Activated CD8-positive, alpha-beta T cell treated with anti-CD3 and anti-CD28 coated beads, Interleukin-2, amount 10 ng/mL, durations not matched to agents 7 days and 5 days (primary cell): ENCODE measurements around the gene CTNNBIP1. TPM values are rescaled to one million over a fixed set of nuclear protein-coding genes. Genes with fewer than 3 reads are reported as not detected.

ENCODE experiments used
- ATAC-seq: fragments of 150-1000 bp; cut with Tn5 transposase; one replicate; pipeline ENCODE4 v1.10.0; 2021; ENCODE audit warnings: moderate library complexity
- CTCF ChIA-PET: fragments of 350-600 bp; sonication (Branson Sonifier 250); formaldehyde crosslinking; loops from one replicate; lab custom pipeline; 2021; ENCODE audit warnings: antibody characterized with exemption; lab: Charles Lee
- POLR2A ChIA-PET: fragments of 350-600 bp; sonication (Branson Sonifier 250); formaldehyde crosslinking; loops from one replicate; lab custom pipeline; 2021; ENCODE audit warnings: antibody characterized with exemption; lab: Charles Lee
- DNase-seq: peaks from one replicate; pipeline ENCODE4 v3.0.0-alpha.2; 2020
- H3K27ac Mint-ChIP-seq: one replicate; pipeline ENCODE4 v1.8.0; 2021; ENCODE audit warnings: mild to moderate bottlenecking, mixed read lengths
- H3K27me3 Mint-ChIP-seq: one replicate; pipeline ENCODE4 v1.8.0; 2021; ENCODE audit warnings: low read depth, mixed read lengths
- H3K36me3 Mint-ChIP-seq: one replicate; pipeline ENCODE4 v1.8.0; 2021; ENCODE audit warnings: low read depth, mixed read lengths
- H3K4me1 Mint-ChIP-seq: one replicate; pipeline ENCODE4 v1.8.0; 2021; ENCODE audit warnings: low read depth, mixed read lengths
- H3K4me3 Mint-ChIP-seq: one replicate; pipeline ENCODE4 v1.8.0; 2021; ENCODE audit warnings: mild to moderate bottlenecking, mixed read lengths
- H3K9me3 Mint-ChIP-seq: one replicate; pipeline ENCODE4 v1.8.0; 2022; ENCODE audit warnings: mixed read lengths; ENCODE audit not compliant: insufficient read depth
- total RNA-seq, 2 experiments: library from RNA; stranded (reverse); gene quantifications; one replicate each; pipeline ENCODE4 v1.2.3, GENCODE V29; 2021

CTNNBIP1 gene
- total RNA-seq, 2 experiments from 2014 or later: 18.2 to 23.6 TPM

DNA sequence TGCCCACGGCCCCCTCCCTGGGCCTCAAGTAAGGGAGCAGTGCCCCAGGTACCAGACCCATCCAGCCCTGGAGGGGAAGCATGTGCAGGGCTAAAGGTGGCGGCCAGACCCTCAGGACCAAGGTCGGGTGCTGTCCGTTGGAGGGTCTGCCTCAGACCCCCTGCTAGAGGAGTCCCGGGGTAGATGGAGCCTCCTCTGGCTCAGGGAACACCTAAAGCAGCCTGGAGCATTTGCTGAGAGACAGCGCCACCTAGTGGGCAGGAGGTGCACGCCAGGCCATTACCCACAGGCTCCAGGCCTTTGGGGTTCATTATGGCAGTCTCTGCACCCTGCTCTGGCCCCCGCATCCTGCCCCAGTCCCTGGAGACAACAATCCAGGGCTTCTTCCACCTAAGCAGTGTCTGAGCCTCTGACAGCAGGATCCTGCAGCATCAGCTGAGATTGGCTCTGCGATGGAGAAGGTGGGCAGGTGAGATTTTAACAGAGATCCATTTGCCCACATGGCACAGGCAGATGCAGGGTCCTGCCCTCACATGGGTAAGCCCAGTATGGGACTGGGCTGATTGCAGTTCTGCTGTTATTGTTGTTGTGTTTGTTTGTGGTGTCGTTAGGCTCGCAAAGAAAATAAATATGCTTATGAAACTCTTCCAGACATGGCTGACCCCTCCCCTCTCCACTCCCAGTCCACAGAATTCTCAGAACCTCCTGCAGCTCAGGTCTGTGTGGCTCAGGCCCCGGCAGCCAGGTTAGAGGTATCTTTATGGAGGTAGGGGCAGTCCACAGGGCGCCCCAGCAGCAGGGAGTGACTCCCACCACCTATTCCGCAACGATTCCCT is 42.4 kb downstream of the CTNNBIP1 start:
- no peaks in the 10 kb centered on the region for H3K36me3 Mint-ChIP-seq
- no peaks in the 10 kb centered on the region for H3K27me3 Mint-ChIP-seq
- POLR2A ChIA-PET: interaction anchor here (1.2 kb wide), 1 partner anchor 55 kb away, joined by 4 read pairs; no protein-coding TSS in a partner anchor
- DNase-seq (peak; percentile 92), ATAC-seq (peak; percentile 97)
- H3K27ac Mint-ChIP-seq: no peak overlapping the region
- H3K4me3 Mint-ChIP-seq: no peak overlapping the region
- peaks cover 14% of the 10 kb centered on the region for H3K4me1 Mint-ChIP-seq
- H3K9me3 Mint-ChIP-seq: no peaks in the 10 kb centered on the region
- CTCF ChIA-PET: interaction anchor here (0.7 to 17.0 kb wide), 21 partner anchors 8 to 252 kb away, joined by 3 to 264 read pairs (median 3); partner anchors contain the start of genes LZIC and NMNAT1

DNA sequence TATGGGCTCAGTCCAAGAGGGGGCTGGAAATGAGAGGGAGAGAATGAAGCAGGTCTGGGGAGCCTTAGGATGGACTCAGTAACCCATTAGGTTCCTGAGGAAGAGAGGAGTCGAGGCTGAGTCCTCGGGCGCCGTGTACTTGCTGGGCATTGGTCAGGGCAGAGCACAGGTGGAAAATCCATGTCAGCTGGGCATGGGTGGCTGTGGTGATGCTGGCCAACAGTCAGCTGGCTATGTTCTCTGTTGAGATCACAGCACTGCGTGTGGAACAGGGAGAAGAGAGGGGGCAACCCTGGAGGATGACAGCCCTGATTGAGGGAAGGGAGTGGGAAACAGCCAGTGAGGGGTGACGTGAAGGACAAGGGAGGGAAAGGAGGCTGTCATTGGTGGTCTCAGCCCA is 43.2 kb downstream of the CTNNBIP1 start:
- Mint-ChIP-seq H3K27ac (no peak overlapping the region), H3K36me3 (no peaks in the 10 kb centered on the region), H3K4me3 (no peak overlapping the region), H3K9me3 (no peaks in the 10 kb centered on the region), H3K27me3 (no peaks in the 10 kb centered on the region), H3K4me1 (peaks cover 14% of the 10 kb centered on the region)
- no peak for DNase-seq
- ChIA-PET POLR2A (no interaction called here), CTCF (interaction anchor here (0.8 to 17.0 kb wide), 5 partner anchors 81 to 251 kb away, joined by 3 to 264 read pairs (median 5); no protein-coding TSS in a partner anchor)
- no peak for ATAC-seq

DNA sequence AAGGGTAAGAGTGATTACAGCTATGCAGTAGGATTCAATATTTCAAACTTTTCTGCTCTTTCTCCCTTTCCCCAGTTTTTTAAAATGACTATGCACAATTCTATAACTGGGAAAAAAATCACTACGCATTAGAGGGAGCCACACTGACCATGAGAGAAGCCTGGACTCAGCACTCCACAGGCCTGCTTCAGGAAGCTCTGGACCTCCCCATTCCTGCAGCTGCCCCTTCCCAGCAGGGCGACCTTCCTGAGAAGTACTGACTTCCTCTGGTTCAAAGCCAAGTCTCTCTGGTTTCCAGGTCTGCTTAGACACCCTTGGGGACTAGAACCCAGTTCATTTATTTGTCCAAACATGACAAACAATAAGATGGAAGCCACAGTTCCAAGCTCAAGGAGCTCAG is 44.3 kb downstream of the CTNNBIP1 start:
- Mint-ChIP-seq H3K4me1 (peaks cover 13% of the 10 kb centered on the region), H3K27ac (peak overlapping the region; percentile 28), H3K4me3 (no peak overlapping the region), H3K9me3 (no peaks in the 10 kb centered on the region), H3K27me3 (no peaks in the 10 kb centered on the region), H3K36me3 (no peaks in the 10 kb centered on the region)
- CTCF ChIA-PET: interaction anchor here (0.7 to 17.0 kb wide), 7 partner anchors 10 to 292 kb away, joined by 3 to 264 read pairs (median 4); no protein-coding TSS in a partner anchor
- ATAC-seq: no peak
- no peak for DNase-seq
- POLR2A ChIA-PET: no interaction called here

- ChIA-PET POLR2A (interaction anchor here (1.2 kb wide), 1 partner anchor 1606 kb away, joined by 3 read pairs; no protein-coding TSS in a partner anchor), CTCF (interaction anchor here (1.0 to 17.0 kb wide), 3 partner anchors 10 to 237 kb away, joined by 3 to 264 read pairs (median 3); no protein-coding TSS in a partner anchor)
- peaks cover 3% of the 10 kb centered on the region for H3K36me3 Mint-ChIP-seq
- no peak overlapping the region for H3K27ac Mint-ChIP-seq
- no peak overlapping the region for H3K4me3 Mint-ChIP-seq
- ATAC-seq: no peak
- no peaks in the 10 kb centered on the region for H3K27me3 Mint-ChIP-seq
- peaks cover 20% of the 10 kb centered on the region for H3K4me1 Mint-ChIP-seq
- DNase-seq: no peak
- no peaks in the 10 kb centered on the region for H3K9me3 Mint-ChIP-seq
Measured at GRCh38 chr1:9863371-9863770, 46.7 kb downstream of the CTNNBIP1 start.

GRCh38 chr1:9861360-9861759 is 48.7 kb downstream of the CTNNBIP1 start:
- DNase-seq (no peak), ATAC-seq (peak; percentile 25)
- H3K9me3 Mint-ChIP-seq: no peaks in the 10 kb centered on the region
- H3K4me3 Mint-ChIP-seq: no peak overlapping the region
- ChIA-PET POLR2A (interaction anchor here (1.1 kb wide), 1 partner anchor 235 kb away, joined by 3 read pairs; no protein-coding TSS in a partner anchor), CTCF (interaction anchor here (0.8 to 17.0 kb wide), 7 partner anchors 13 to 246 kb away, joined by 3 to 264 read pairs (median 3); no protein-coding TSS in a partner anchor)
- H3K4me1 Mint-ChIP-seq: peaks cover 15% of the 10 kb centered on the region
- peaks cover 8% of the 10 kb centered on the region for H3K36me3 Mint-ChIP-seq
- no peaks in the 10 kb centered on the region for H3K27me3 Mint-ChIP-seq
- no peak overlapping the region for H3K27ac Mint-ChIP-seq

- ChIA-PET CTCF (interaction anchor here (0.8 to 17.0 kb wide), 6 partner anchors 61 to 245 kb away, joined by 3 to 264 read pairs (median 3); no protein-coding TSS in a partner anchor), POLR2A (no interaction called here)
Measured at GRCh38 chr1:9860887-9861286, 49.2 kb downstream of the CTNNBIP1 start.

GRCh38 chr1:9859281-9860014 is 50.6 kb downstream of the CTNNBIP1 start:
- Mint-ChIP-seq H3K9me3 (no peaks in the 10 kb centered on the region), H3K4me1 (peaks cover 15% of the 10 kb centered on the region), H3K27me3 (no peaks in the 10 kb centered on the region), H3K27ac (peak overlapping the region; percentile 53), H3K4me3 (no peak overlapping the region), H3K36me3 (peaks cover 11% of the 10 kb centered on the region)
- ChIA-PET POLR2A (no interaction called here), CTCF (interaction anchor here (0.7 to 17.0 kb wide), 5 partner anchors 9 to 232 kb away, joined by 3 to 264 read pairs (median 4); no protein-coding TSS in a partner anchor)
- DNase-seq: no peak
- ATAC-seq: no peak

More at GRCh38 chr1:9860887-9861286, 49.2 kb downstream of the CTNNBIP1 start:
- DNase-seq: no peak
- ATAC-seq: no peak
- Mint-ChIP-seq H3K36me3 (peaks cover 8% of the 10 kb centered on the region), H3K4me1 (peaks cover 15% of the 10 kb centered on the region), H3K4me3 (no peak overlapping the region), H3K27ac (no peak overlapping the region), H3K9me3 (no peaks in the 10 kb centered on the region), H3K27me3 (no peaks in the 10 kb centered on the region)

DNA sequence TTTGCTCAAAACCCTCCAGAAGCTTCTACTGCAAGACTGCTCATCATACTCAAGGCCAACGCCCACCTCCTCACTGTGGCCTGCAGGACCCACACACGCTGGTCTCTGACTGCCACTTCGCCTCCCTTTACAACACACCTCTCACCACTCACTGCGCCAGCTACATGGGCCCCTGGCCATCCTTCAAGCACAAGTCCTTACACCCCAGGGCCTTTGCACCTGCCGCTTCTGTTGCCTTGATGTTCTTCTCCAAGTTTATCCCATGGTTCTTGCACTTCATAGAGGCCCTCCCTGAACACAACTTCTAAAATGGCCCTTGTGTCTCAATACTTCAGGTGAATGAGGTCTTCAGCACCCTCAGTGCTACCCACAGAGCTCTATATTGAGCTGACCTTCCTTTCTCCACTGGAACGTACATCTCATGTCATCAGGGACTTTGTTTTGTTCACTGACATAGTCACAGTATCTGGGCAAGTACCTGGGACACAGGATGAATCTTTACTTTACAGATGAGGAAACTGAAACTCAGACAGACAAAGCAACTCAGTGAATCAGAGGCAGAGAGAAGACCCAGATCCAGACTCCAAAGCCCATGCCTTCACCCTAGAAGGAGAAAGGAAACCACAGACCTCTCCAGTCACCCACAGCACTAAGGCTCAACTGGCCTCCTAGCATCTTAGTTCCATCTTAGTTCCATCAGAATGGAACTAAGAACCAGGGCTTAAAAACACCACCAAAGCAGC is 51.6 kb downstream of the CTNNBIP1 start:
- peaks cover 9% of the 10 kb centered on the region for H3K9me3 Mint-ChIP-seq
- POLR2A ChIA-PET: no interaction called here
- ATAC-seq (no peak), DNase-seq (no peak)
- peaks cover 15% of the 10 kb centered on the region for H3K4me1 Mint-ChIP-seq
- no peak overlapping the region for H3K4me3 Mint-ChIP-seq
- H3K36me3 Mint-ChIP-seq: peaks cover 17% of the 10 kb centered on the region
- peak overlapping the region; percentile 53 for H3K27ac Mint-ChIP-seq
- CTCF ChIA-PET: interaction anchor here (17.0 kb wide), 1 partner anchor 73 kb away, joined by 264 read pairs; no protein-coding TSS in a partner anchor
- H3K27me3 Mint-ChIP-seq: no peaks in the 10 kb centered on the region

DNA sequence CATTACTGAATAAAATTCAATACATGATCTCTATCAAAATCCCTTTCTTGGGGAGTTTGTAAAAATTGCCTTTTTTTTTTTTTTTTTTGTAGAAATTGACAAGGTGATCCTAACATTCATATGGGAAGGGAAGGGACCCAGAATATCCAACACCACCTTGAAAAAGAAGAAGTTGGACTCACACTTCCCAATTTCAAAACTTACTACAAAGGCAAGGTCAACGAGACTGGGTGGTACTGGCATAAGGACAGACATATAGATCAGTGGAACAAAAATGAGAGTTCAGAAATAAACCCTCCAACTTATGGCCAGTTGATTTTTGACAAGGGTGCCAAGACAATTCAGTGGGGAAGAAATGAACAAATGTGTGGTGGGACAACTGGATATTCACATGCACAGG is 54.9 kb downstream of the CTNNBIP1 start:
- no peak for ATAC-seq

DNA sequence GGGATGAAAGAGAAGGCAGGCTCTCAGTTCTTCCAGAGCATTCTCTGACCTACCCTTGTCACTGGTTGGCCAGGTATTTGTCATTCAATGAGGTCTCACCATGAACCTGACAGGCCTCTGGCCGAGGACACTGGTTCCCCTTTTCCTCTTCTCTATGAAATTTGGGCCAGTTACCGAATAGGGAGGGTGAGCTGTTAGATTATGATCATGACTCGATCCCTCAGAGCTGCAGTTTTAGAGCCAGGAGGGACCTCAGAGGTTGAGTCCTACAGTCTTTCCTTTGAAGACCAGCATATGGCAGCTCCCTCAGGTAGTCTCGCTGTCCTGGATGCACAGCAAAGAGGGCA is 56.8 kb downstream of the CTNNBIP1 start:
- ATAC-seq (no peak), DNase-seq (no peak)
- Mint-ChIP-seq H3K9me3 (peaks cover 9% of the 10 kb centered on the region), H3K4me3 (no peak overlapping the region), H3K36me3 (peaks cover 16% of the 10 kb centered on the region), H3K27me3 (no peaks in the 10 kb centered on the region), H3K27ac (no peak overlapping the region), H3K4me1 (peaks cover 15% of the 10 kb centered on the region)
- ChIA-PET CTCF (interaction anchor here (0.8 to 1.6 kb wide), 5 partner anchors 10 to 97 kb away, joined by 3 to 5 read pairs (median 3); partner anchors contain the start of genes LZIC and NMNAT1), POLR2A (no interaction called here)

More for the DNA sequence above, 54.9 kb downstream of the CTNNBIP1 start:
- no peak overlapping the region for H3K4me3 Mint-ChIP-seq
- no peaks in the 10 kb centered on the region for H3K27me3 Mint-ChIP-seq
- H3K27ac Mint-ChIP-seq: no peak overlapping the region
- POLR2A ChIA-PET: no interaction called here
- CTCF ChIA-PET: no interaction called here
- H3K4me1 Mint-ChIP-seq: peaks cover 22% of the 10 kb centered on the region
- H3K36me3 Mint-ChIP-seq: peaks cover 20% of the 10 kb centered on the region
- H3K9me3 Mint-ChIP-seq: peaks cover 9% of the 10 kb centered on the region
- no peak for DNase-seq
